Ovary (tissue), 3 donors: Measurements from ENCODE around the gene COX10.

Experiments used
- CTCF ChIP-seq, 3 donors: fragments of 450-650 bp in 2 of 3; fragments of 200-600 bp in 1 of 3; IDR thresholded peaks; one replicate each; pipeline versions ENCODE4 v1.5.1 to v1.8.0; 2016 to 2022; ENCODE audit warnings: antibody characterized with exemption in 3 of 3, mild to moderate bottlenecking in 1 of 3
- POLR2A ChIP-seq: fragments of 450-650 bp; IDR thresholded peaks from one replicate; pipeline ENCODE4 v1.6.1; 2017; ENCODE audit warnings: antibody characterized with exemption, mild to moderate bottlenecking, moderate library complexity
- donor health status: DM: no; HTN: no; CAD: no.

GRCh38 chr17:14201021-14201987 lies 132.0 kb downstream of the COX10 start:
- TF ChIP-seq CTCF (IDR thresholded peaks at IDR 0.05) (no peak), POLR2A (no peak)
